HG03442 (cell line): Measurements from ENCODE around the gene ZNF775.

ENCODE experiments used
- ATAC-seq: cut with Tn5 transposase; IDR thresholded peaks from one replicate; pipeline ENCODE4 v1.9.1; 2021; ENCODE audit warnings: mild to moderate bottlenecking, moderate library complexity; ENCODE audit not compliant: unreplicated experiment

The ZNF775 gene

DNA sequence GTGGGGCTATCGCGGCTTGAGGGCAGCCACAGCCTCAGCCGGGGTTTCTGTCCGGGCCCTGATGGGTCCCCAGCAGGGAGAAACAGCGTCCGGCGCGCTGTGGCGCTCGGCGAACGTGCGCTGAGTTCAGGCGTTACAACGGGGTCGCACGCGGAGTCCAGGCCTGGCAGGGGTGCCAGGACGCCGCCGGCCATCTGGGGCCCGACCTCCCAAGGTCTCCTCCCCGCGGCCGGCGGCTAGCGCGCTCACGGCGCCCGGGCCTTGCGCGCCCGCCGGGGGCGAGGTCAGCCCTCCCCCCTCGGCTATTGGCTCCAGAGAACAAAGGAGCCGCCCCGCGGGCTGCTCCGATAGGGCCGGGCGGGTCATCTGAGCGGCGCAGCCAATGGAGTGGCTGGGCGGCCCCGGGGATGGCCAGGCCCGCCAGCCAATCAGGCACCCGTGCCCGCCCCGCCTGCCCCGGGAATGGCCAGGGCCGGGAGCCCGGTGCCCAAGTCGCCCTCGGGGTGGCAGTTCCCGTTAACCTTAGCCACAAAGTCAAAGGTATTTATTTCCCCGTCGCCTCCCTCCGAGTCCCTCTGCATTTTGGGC, at the start of gene ZNF775:
ZNF775 (plus strand) TSS at position 478 of the 588 bp plus-strand sequence. CDS start 9,141 bp downstream, outside the sequence.
- ATAC-seq: peak; percentile 84

DNA sequence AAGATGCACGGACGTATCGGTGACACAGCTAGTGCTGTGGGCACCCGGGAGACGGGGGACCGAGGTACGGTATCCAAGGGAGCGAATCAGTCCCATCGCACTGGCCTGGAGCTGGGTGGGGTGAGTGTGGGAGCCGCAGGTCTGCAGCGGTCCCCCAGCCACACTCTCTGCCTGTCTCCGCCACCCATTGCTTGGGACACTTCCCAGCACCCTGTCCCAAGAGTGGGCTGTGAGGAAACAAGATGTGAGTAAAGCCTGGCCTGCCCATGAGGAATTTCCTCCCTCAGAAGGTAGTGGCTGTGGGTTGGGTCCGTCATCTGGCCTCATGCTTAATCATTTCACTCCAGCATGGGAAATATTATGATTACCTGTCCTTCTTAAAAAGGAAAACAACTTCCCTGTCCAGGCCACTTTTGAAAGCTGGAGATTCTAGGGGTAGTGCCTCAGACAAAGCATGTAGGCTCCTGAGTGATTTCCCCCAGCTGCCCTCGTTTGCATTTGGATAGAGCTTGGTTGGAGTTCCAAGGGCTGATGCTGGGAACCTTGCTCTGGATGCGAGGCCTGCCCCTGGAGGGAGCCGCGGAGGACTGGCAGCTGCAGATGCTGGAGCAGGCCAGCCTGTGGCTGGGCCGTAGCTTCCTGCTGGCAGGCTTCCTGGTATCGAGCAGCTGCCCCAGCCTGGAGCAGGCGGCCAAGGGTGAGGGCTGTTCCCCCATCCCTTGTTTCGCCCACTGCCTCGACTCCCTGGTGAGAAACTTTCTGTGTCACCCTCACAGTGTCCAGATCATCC, 49.6 kb upstream of the ZNF775 start:
- no peak for ATAC-seq

DNA sequence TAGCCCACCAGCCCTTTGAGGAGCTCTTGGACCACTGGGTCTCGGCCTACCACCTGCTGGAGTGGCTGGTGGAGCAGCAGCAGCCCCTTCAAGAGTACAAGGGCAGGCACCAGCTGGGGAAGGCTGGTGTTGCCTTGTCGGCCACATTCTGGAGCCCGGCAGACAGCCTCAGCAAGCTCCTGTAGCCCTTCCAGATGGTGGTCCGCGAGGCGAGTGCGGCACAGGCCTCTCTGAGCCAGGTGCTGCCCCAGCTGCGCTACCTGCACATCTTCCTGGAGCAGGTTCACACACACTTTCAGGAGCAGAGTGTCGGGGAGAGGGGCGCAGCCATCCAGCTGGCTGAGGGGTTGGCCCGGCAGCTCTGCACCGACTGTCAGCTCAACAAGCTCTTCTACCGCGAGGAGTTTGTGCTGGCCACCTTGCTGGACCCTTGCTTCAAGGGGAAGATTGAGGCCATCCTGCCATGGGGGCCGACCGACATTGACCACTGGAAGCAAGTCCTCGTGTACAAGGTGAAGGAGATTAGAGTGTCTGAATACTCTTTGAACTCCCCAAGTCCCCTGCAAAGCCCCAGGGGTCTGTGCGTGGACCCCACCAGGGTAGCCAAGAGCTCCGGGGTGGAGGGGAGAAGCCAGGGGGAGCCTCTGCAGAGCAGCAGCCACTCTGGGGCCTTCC, 48.8 kb upstream of the ZNF775 start:
- no peak for ATAC-seq

DNA sequence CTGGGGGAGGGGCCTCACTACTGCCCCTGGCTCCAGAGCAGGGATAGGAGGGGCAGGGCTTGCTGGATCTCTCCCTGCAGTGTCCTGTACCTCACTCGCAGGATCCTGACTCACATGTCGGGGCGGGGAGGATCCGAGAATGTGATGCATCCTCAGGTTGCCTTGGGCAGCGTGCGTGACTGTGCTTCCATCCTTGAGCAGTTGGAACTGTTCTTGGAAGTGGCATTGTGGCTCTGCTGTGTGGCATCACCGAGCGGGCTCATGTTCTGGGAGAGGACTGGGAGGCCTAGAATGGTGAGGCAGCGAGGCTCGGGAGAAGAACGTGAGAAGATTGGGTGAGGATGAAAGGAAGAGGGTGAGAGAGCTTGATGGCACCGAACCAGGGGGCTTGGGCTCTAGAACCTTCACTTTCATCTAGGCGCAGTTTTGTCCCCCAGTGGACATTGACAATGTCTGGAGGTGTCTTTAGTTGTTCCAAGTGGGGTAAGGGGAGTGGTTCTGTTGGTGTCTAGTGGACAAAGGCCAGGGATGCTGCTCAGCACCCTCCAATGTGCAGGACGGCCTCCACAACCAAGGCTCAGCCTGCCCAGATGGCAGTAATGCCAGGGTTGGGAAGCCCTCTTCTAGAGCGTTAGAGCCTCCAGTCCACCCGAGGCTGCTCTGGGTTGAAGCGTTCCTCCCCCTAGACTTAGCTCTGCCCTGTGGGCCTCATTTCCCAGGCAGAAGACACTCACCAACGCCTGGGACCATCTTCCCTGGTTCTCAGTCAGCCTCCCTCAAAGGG, 46.1 kb upstream of the ZNF775 start:
- no peak for ATAC-seq

DNA sequence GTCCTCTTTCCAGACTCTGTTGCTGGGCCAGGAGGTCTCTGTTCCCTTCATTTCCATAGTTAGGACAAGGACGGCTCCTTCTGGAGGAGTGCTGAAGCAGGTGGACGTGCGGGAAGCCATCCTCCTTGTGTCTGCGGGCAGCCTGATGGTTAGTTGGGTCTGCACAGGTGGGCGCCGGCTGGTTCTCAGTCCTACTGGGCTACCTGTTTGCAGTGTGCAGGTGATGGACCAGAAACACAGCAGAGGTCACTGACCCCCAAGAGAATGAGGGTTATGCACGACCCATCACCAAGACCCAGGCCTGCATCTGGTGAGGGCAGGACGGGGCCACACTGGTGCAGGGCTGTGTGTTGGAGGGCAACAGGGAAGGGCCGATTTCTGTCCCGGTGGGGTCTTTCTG, 45.5 kb upstream of the ZNF775 start:
- ATAC-seq: no peak

DNA sequence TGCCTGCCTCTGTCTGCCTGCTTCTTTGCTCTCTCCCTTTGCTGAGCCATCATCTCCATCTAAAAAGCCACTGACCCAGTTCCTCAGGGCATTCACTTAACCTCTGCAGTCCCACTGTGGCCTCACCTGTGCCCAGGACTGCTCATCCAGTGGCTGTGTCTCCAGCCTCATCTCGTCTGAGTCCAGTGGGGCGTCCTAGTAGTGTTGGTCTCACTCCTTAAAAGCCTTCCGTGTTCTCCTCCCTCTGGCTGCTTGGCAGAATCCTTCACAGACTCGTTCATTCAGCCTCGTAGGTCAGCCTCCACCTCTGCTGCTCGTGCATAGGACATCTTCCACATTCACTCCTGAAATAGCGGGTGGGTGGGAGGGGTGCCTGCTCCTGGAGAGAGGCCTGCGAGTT, 45.0 kb upstream of the ZNF775 start:
- ATAC-seq: no peak

DNA sequence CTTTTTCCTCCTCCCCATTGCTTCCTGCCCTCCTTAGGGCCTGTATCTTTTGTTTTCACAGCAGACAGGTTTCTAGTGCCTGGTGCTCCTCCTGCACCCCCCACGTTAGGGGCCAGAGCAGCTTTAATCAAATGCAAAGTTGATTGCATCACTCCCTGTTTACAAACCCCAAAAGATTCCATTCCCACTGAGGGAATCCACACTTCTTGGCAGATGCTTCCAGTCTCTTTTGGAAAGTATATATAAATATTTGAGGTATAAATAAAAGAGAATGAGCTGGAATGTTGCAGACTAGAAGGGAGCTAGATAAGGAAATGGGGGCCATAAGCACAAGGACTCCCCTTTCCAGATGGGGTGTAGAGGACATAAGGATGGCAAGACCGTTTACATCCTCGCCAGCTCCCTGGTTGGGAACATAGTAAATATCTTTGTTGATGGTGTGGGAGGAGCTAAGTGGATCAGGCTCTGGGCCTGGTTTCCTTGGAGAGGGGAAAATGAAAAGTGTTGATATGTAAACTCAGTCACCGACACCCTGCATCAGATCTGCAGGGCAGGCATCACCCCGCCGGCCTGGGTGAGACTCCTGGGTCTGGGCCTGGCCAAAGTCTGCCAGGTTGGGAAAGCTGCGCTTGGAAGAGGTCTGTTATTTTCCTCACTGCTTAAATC, 43.9 kb upstream of the ZNF775 start:
- no peak for ATAC-seq

DNA sequence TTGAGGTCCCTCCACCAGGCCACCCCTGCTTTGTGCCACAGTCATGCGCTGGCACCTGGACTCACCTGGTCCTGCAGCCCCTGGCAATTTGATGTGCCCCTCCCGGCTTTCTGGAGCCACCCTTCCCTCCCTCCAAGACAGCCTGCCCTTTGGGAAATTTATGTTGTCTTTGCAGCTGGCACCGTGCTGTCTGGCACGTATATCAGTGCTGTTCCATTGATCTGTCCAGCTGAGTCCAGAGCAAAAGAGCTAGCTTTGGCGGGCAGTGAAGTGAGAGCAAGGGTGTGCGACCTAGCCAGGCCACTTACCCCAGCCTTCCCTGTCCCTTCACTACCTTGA, 43.4 kb upstream of the ZNF775 start:
- ATAC-seq: no peak

DNA sequence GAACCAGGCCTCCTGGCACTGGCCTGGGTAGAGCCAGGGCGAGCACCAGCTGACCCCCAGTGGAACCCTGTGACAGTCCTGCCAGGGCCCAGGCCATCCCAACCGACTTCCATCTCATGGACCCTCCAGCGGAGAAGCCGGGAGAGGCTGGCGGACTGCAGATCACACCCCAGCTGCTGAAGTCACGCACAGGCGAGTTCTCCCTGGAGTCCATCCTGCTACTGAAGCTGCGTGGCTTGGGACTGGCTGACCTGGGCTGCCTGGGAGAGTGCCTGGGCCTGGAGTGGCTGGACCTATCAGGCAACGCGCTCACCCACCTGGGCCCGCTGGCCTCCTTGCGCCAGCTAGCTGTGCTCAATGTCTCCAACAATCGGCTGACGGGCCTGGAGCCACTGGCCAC, 42.4 kb upstream of the ZNF775 start:
- no peak for ATAC-seq

DNA sequence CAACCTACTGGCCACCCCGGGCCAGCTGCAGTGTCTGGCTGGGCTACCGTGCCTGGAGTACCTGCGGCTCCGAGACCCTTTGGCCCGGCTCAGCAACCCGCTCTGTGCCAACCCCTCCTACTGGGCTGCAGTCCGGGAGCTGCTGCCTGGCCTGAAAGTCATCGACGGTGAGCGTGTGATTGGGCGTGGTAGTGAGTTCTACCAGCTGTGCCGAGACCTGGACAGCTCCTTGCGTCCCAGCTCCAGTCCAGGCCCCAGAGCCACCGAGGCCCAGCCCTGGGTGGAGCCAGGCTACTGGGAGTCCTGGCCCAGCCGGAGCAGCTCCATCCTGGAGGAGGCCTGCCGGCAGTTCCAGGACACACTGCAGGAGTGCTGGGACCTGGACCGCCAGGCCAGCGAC, 42.0 kb upstream of the ZNF775 start:
- no peak for ATAC-seq

DNA sequence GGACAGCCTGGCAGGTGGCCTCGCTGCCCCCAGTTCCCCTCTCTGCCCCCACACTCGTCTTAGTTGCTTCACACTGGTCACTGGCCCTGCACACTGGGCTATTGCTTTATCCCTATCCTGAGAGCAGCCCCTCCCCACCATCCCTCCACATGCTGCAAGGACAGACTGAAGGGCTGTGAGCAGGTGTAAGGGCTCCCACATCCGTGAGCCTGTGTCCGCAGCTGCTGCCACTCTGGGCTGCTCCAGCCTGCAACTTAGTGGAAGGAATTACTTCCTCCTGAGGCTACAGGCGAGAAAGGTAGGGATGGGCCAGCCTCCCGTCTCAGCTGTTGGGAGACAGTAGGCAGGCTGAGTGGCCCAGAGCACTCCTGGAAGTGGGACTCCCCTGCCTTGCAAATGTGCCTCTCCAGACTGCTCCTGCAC, 41.5 kb upstream of the ZNF775 start:
- no peak for ATAC-seq

DNA sequence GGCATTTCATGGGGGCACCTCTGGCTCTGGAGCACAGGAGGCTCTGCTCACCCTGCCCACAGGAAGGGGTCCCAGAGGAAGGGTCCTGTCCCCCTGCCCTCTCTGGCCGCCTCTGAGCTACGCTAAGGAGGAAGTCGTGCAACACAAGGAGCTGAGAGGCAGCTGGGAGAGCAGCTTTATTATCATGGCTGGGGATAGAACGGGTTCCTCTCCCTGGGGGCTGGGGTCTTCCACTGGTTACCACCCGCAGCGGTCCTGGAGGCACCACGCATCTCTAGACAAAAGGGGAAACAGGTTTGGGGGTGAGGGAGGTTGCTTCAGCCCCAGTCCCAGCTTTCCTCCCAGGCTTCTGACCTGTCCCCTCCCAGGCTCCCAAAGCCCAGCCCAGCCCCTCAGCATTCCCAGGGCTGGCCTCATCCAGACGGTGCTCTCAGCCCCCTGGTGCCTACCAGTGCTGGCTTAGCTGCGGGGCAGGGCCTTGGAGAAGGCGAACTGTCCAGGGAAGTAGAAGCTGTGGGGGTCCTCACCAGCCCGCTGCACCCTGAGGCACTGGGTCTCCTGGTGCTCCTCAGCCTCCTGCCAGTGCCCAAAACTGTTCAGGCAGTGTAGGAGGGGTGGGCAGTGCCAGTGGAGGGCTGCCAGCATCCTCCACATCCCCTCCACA, 40.8 kb upstream of the ZNF775 start:
- ATAC-seq: no peak

DNA sequence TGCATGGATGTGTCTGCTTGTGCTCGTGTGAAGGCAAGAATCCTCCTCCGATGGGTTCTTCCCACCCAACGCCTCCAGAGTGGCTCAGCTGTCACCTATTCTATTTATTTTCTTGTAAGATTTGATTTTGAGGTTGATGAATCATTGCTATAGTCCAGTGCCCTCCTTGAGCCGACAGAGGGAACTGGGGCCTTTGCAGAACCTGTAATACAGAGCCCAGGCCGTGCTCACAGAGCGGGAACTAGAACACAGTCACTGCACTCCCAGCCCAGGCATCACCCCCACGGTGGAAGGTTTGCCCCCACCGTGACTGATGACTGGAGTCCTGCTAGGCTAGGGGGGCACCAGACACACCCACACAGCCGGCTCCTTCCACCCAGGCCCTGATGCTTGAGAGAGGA, 39.7 kb upstream of the ZNF775 start:
- ATAC-seq: no peak

DNA sequence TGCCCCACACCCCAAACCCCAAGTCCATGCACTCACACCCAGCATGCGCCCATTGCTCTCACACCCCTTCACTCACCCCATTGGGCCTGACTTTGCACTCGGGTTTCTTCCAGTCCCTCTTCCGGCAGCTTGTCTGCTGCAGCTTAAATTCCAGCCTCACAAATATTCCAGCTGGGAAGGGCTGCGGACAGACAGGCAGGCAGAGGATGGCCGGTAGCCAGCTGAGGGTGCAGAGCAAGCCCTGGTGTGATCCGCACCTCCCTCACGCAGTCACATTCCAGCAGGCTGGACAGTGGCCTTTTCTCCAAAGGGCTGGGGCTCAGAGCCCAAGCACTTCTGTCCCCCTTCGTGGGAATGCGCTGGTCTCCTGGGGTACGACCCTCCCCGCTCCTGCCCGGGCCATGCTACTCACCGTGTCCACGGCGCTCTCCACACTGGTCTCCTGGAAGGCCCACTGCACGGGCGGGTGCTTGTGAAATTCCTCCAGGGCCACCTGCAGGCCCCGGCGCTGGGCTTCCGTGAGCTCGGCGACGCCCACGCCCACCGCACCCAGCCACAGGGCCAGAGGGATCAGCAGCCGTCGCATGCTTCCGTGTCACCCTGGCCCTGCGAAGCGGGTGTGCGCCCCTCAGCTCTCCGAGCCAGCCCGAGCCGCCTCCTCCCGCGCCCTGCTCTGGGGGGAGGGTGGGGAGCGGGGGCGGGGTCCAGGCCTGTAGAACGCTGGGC, 38.9 kb upstream of the ZNF775 start:
- no peak for ATAC-seq

DNA sequence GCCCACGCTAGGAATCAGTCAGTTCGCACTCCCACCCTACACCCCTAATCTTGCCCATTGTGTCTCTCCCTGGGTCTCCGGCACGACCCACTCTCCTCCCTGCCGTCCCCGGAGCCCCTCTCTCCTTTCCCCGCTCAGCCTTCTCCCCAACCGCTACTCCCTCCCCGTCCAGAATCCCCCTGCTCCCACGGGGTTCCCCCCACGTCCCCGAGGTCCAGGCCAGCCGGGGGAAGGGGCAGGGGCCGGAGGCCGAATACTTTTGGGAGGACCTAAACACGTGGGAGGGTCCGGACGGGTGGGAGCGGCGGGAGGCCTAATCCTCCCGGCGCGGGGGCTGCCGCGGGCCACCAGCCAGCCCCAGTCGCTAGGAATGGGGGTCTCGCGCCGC, 38.3 kb upstream of the ZNF775 start:
- no peak for ATAC-seq

DNA sequence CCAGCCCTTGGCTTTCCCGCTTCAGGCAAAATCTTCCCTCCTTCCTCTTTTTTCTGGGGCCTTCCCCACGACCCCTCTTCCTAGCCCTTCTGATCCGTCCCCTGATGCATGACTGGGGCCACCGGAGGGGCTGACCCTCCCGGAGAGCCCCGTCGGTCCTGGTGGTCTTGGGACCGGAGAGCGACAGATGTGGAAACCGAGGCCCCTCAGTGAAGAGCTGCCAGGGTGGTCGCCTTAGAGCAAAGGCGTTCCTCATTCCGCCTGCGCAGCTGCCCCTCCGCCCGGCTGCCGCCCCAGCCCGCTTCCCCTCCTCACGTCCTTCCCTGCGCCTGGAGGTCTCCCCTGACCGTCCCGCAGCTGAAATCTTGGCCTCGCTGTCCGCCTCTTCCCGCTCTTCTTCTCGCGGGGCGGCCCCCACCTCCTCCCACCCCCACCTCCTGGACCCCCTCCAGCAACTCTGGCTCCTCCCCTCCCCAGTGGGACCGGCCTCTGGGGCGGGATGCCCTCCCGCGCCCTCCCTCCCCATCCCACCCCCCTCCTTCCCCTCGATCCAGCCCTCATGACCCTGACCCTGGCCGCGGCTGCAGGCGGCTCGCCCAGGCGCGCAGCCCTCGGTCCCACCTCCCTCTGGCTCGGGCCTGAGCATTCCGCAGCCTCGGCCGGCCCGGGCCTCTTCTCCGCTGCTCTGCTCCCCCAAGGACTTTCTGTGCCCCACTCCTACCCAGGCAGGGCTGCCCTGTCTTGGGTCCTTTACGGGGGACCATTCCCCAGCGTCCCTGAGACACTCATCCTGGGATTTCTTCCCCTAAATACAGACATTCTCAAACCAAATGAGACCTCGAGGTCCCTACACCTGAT, 37.6 kb upstream of the ZNF775 start, which contains the start of gene RARRES2:
RARRES2 (minus strand) TSS at position 367 of the 858 bp plus-strand sequence. CDS start 1,020 bp downstream, outside the sequence.
- ATAC-seq: no peak

DNA sequence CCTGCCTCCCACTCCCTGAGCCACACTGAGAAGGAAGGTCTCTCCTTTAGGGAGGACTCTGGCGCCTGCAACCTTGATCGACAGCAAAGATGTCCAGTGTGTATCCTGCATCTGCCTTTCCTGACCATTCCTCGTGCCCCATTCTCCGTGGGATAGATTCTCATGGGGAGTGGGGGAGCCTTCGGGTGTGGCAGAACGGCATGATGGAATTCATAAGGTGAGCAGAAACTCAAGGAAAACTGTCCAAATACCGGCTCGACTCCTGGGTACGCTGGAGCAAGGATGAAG, 37.1 kb upstream of the ZNF775 start:
- no peak for ATAC-seq

DNA sequence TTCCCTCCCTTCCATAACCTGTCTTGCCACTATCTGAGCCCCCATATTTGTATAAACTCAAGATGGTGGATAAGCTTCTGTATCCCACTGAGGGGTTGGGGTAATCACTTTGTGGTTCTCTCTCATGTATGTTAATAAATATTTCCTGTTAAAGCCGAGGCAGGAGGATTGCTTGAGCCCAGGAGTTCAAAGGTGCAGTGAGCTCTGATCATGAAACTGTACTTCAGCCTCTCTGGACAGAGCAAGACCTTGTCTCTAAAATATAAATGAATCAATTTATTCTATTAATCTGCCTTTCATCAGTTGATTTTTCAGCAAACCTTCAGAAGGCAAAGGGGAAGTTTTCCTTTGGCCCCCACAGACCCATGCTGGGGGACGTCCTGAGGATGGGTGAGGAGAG, 35.9 kb upstream of the ZNF775 start:
- no peak for ATAC-seq

DNA sequence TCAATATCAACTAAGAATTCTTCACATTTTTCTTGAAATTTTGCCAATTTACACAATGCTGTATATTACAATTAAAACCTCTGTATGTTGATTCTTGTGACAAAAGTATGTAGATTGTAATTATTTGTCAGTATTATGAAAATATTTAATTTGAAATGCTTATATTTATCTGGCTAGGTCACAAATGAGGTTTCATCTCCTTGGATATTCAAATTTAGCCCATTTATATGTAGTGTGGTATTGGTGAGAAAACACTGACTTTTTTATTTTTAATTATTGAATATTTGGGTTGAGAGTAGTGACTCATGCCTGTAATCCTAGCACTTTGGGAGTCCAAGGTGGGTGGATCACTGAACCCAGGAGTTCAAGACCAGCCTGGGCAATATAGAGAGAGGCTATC, 34.8 kb upstream of the ZNF775 start:
- ATAC-seq: no peak
